Karpas-422 (cell line): ENCODE data around the gene SP100. TPM values are rescaled to one million over a fixed set of nuclear protein-coding genes. Genes with fewer than 3 reads are reported as not detected.
A peak's percentile ranks its signal among the peaks of the same experiment; 100 is the strongest.

ENCODE experiments used
- DNase-seq: peaks from one replicate; pipeline ENCODE4 v3.0.0-alpha.2; 2015
- H2AFZ ChIP-seq: fragments of 200-600 bp; sonication (generic); 2 replicates; pipeline ENCODE4 v1.6.1; 2014; ENCODE audit warnings: antibody characterized with exemption, low read length, mixed read lengths
- H3K27ac ChIP-seq: fragments of 200-600 bp; sonication (generic); 2 replicates; pipeline ENCODE4 v1.5.1; 2014; ENCODE audit warnings: mild to moderate bottlenecking, low read length, moderate library complexity
- H3K27me3 ChIP-seq: fragments of 200-600 bp; sonication (generic); 2 replicates; pipeline ENCODE4 v1.6.1; 2014; ENCODE audit warnings: low read length, mixed read lengths
- H3K36me3 ChIP-seq: fragments of 200-600 bp; sonication (generic); 2 replicates; pipeline ENCODE4 v1.6.1; 2014; ENCODE audit warnings: low read length, mixed read lengths; ENCODE audit not compliant: insufficient read depth
- H3K4me1 ChIP-seq: fragments of 200-600 bp; sonication (generic); 2 replicates; pipeline ENCODE4 v1.6.1; 2014; ENCODE audit warnings: mild to moderate bottlenecking, low read length, mixed read lengths
- H3K4me2 ChIP-seq: fragments of 200-600 bp; sonication (generic); 2 replicates; pipeline ENCODE4 v1.6.1; 2014; ENCODE audit warnings: low read length, low read depth, mild to moderate bottlenecking; ENCODE audit not compliant: poor library complexity, severe bottlenecking
- H3K4me3 ChIP-seq: fragments of 200-600 bp; sonication (generic); 2 replicates; pipeline ENCODE4 v1.5.1; 2014; ENCODE audit warnings: mild to moderate bottlenecking, antibody characterized with exemption, low read length, mixed read lengths
- H3K79me2 ChIP-seq: fragments of 200-600 bp; sonication (generic); 2 replicates; pipeline ENCODE4 v1.6.1; 2014; ENCODE audit warnings: mild to moderate bottlenecking, low read length, mixed read lengths
- H3K9ac ChIP-seq: fragments of 200-600 bp; sonication (generic); 2 replicates; pipeline ENCODE4 v1.6.0; 2014; ENCODE audit warnings: low read length
- H3K9me2 ChIP-seq: fragments of 200-600 bp; sonication (generic), shearing (Covaris generic); replicated peaks from 2 replicates; pipeline ENCODE4 v1.6.0; 2014; ENCODE audit warnings: mild to moderate bottlenecking, low read length, moderate library complexity; ENCODE audit not compliant: insufficient read depth
- H3K9me3 ChIP-seq: fragments of 300-700, 200-600 bp; sonication (generic); 2 replicates; pipeline ENCODE4 v1.6.1; 2014; ENCODE audit warnings: low read length, mixed read lengths
- H4K20me1 ChIP-seq: fragments of 200-600 bp; sonication (generic); 2 replicates; pipeline ENCODE4 v1.6.1; 2014; ENCODE audit warnings: mild to moderate bottlenecking, antibody characterized with exemption, low read length, low read depth; ENCODE audit not compliant: insufficient read depth
- total RNA-seq: library from RNA; depleted of rRNA; stranded (reverse); fragments of >200 nt; shearing (Covaris generic); gene quantifications from 2 replicates; pipeline ENCODE4 v1.2.3, GENCODE V29; 2014; ENCODE audit warnings: low replicate concordance

Gene SP100
- total RNA-seq, 1 experiment from 2014 or later, result 148 TPM

- no peak overlapping the region for H3K4me2 ChIP-seq
- H3K9me2 ChIP-seq, result no peaks in the 10 kb centered on the region
- H3K9me3 ChIP-seq, result no peaks in the 10 kb centered on the region
- no peaks in the 10 kb centered on the region for H3K27me3 ChIP-seq
- H2AFZ ChIP-seq, result no peak overlapping the region
- no peaks in the 10 kb centered on the region for H3K4me1 ChIP-seq
- H3K79me2 ChIP-seq, result no peaks in the 10 kb centered on the region
- no peaks in the 10 kb centered on the region for H4K20me1 ChIP-seq
- DNase-seq, result no peak
- H3K4me3 ChIP-seq, result no peak overlapping the region
- H3K36me3 ChIP-seq, result no peaks in the 10 kb centered on the region
- no peak overlapping the region for H3K27ac ChIP-seq
- H3K9ac ChIP-seq, result no peak overlapping the region
Measured at GRCh38 chr2:230577114-230577513, 161.1 kb downstream of the SP100 start.

- H2AFZ ChIP-seq, result no peak overlapping the region
- H3K4me1 ChIP-seq, result no peaks in the 10 kb centered on the region
- no peaks in the 10 kb centered on the region for H3K79me2 ChIP-seq
- H3K4me2 ChIP-seq, result no peak overlapping the region
- no peaks in the 10 kb centered on the region for H3K9me3 ChIP-seq
- no peak overlapping the region for H3K4me3 ChIP-seq
- H3K9ac ChIP-seq, result no peak overlapping the region
- H3K27ac ChIP-seq, result no peak overlapping the region
- no peaks in the 10 kb centered on the region for H4K20me1 ChIP-seq
- H3K36me3 ChIP-seq, result no peaks in the 10 kb centered on the region
- no peak for DNase-seq
- H3K9me2 ChIP-seq, result no peaks in the 10 kb centered on the region
- no peaks in the 10 kb centered on the region for H3K27me3 ChIP-seq
Measured at GRCh38 chr2:230578106-230578505, 162.1 kb downstream of the SP100 start.

- no peak overlapping the region for H3K27ac ChIP-seq
- no peak overlapping the region for H3K9ac ChIP-seq
- H3K4me3 ChIP-seq, result no peak overlapping the region
- no peak overlapping the region for H3K4me2 ChIP-seq
- DNase-seq, result no peak
- H3K9me3 ChIP-seq, result no peaks in the 10 kb centered on the region
- no peaks in the 10 kb centered on the region for H3K4me1 ChIP-seq
- no peaks in the 10 kb centered on the region for H3K79me2 ChIP-seq
- H3K9me2 ChIP-seq, result no peaks in the 10 kb centered on the region
- H4K20me1 ChIP-seq, result no peaks in the 10 kb centered on the region
- no peaks in the 10 kb centered on the region for H3K36me3 ChIP-seq
- H3K27me3 ChIP-seq, result no peaks in the 10 kb centered on the region
- no peak overlapping the region for H2AFZ ChIP-seq
Measured at GRCh38 chr2:230582851-230583283, 166.9 kb downstream of the SP100 start.

- H3K9me3 ChIP-seq, result no peaks in the 10 kb centered on the region
- no peaks in the 10 kb centered on the region for H3K79me2 ChIP-seq
- DNase-seq, result no peak
- H3K36me3 ChIP-seq, result no peaks in the 10 kb centered on the region
- no peak overlapping the region for H2AFZ ChIP-seq
- no peak overlapping the region for H3K4me2 ChIP-seq
- no peak overlapping the region for H3K9ac ChIP-seq
- H3K4me3 ChIP-seq, result no peak overlapping the region
- H3K27ac ChIP-seq, result no peak overlapping the region
- H3K4me1 ChIP-seq, result no peaks in the 10 kb centered on the region
- H3K9me2 ChIP-seq, result no peaks in the 10 kb centered on the region
- H3K27me3 ChIP-seq, result no peaks in the 10 kb centered on the region
- H4K20me1 ChIP-seq, result no peaks in the 10 kb centered on the region
Measured at GRCh38 chr2:230583581-230583980, 167.6 kb downstream of the SP100 start.

GRCh38 chr2:230586328-230586982 is 170.5 kb downstream of the SP100 start:
- no peaks in the 10 kb centered on the region for H3K27me3 ChIP-seq
- no peak overlapping the region for H2AFZ ChIP-seq
- DNase-seq, result no peak
- H3K27ac ChIP-seq, result no peak overlapping the region
- H3K79me2 ChIP-seq, result no peaks in the 10 kb centered on the region
- no peaks in the 10 kb centered on the region for H4K20me1 ChIP-seq
- no peak overlapping the region for H3K4me3 ChIP-seq
- H3K9ac ChIP-seq, result no peak overlapping the region
- H3K9me3 ChIP-seq, result no peaks in the 10 kb centered on the region
- no peaks in the 10 kb centered on the region for H3K36me3 ChIP-seq
- H3K9me2 ChIP-seq, result no peaks in the 10 kb centered on the region
- no peak overlapping the region for H3K4me2 ChIP-seq
- H3K4me1 ChIP-seq, result peaks cover 10% of the 10 kb centered on the region

GRCh38 chr2:230589025-230589424 is 173.0 kb downstream of the SP100 start:
- Histone ChIP-seq H3K4me3 (no peak overlapping the region), H4K20me1 (no peaks in the 10 kb centered on the region), H3K9me2 (no peaks in the 10 kb centered on the region), H3K79me2 (no peaks in the 10 kb centered on the region), H3K36me3 (no peaks in the 10 kb centered on the region), H3K9ac (no peak overlapping the region), H3K27ac (no peak overlapping the region), H3K9me3 (no peaks in the 10 kb centered on the region), H3K27me3 (no peaks in the 10 kb centered on the region), H2AFZ (peak overlapping the region; percentile 17; the same call in 1 of the 2 replicates), H3K4me2 (no peak overlapping the region), H3K4me1 (peaks cover 10% of the 10 kb centered on the region)
- DNase-seq, result no peak

GRCh38 chr2:230589497-230590015 is 173.6 kb downstream of the SP100 start:
- no peak overlapping the region for H3K27ac ChIP-seq
- peak overlapping the region; percentile 17; the same call in 1 of the 2 replicates for H2AFZ ChIP-seq
- no peak overlapping the region for H3K4me3 ChIP-seq

GRCh38 chr2:230590333-230590732 is 174.3 kb downstream of the SP100 start:
- Histone ChIP-seq H4K20me1 (no peaks in the 10 kb centered on the region), H3K9me2 (no peaks in the 10 kb centered on the region), H3K9me3 (no peaks in the 10 kb centered on the region), H3K36me3 (no peaks in the 10 kb centered on the region), H3K79me2 (no peaks in the 10 kb centered on the region), H3K27ac (no peak overlapping the region), H3K9ac (no peak overlapping the region), H3K4me2 (no peak overlapping the region), H3K4me3 (no peak overlapping the region), H3K4me1 (peaks cover 10% of the 10 kb centered on the region), H2AFZ (no peak overlapping the region), H3K27me3 (no peaks in the 10 kb centered on the region)
- no peak for DNase-seq

More at GRCh38 chr2:230589497-230590015, 173.6 kb downstream of the SP100 start:
- H4K20me1 ChIP-seq, result no peaks in the 10 kb centered on the region
- no peaks in the 10 kb centered on the region for H3K9me3 ChIP-seq
- H3K9ac ChIP-seq, result no peak overlapping the region
- peak; percentile 80 for DNase-seq
- no peaks in the 10 kb centered on the region for H3K36me3 ChIP-seq
- H3K9me2 ChIP-seq, result no peaks in the 10 kb centered on the region
- H3K4me2 ChIP-seq, result no peak overlapping the region
- no peaks in the 10 kb centered on the region for H3K79me2 ChIP-seq
- no peaks in the 10 kb centered on the region for H3K27me3 ChIP-seq
- H3K4me1 ChIP-seq, result peaks cover 10% of the 10 kb centered on the region
